ENCODE results near the gene ST3GAL3. TPM values are rescaled to one million over a fixed set of nuclear protein-coding genes. Genes with fewer than 3 reads are reported as not detected.

The ST3GAL3 gene
- polyA plus RNA-seq, 1 of the 3 experiments (the other 2 are of a cell fraction), result 20.6 TPM

DNA sequence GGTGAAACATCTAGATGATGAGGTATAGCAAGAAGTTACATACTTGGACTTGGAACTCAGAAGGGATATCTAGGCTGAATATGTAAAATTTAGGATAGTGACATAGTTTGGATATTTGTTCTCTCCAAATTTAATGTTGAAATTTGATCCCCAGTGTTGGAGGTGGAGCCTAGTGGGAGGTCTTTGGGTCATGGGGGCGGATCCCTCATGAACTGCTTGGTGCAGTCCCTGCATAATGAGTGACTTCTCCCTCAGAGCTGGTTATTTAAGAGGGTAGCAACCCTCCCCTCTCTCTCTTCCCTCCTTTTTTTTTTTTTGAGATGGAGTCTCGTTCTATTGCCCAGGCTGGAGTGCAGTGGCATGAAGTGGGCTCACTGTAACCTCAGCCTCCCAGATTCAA lies 15.5 kb downstream of the ST3GAL3 start:
- H3K9ac ChIP-seq, result no peak overlapping the region
- no peak overlapping the region for H3K4me3 ChIP-seq (ENCODE audit: low read depth in 2 of 2, low read length in 1 of 2)
- H3F3A ChIP-seq (replicated peaks; ENCODE audit: insufficient read depth), result peaks cover 12% of the 10 kb centered on the region
- TF ChIP-seq MEF2A (IDR thresholded peaks at IDR 0.05; ENCODE audit: borderline replicate concordance, low read depth) (no peak), TAF1 (IDR thresholded peaks at IDR 0.05; ENCODE audit: borderline replicate concordance, low read depth, low read length) (no peak), YY1 (IDR thresholded peaks at IDR 0.05; ENCODE audit: low read depth) (no peak), SIN3A (IDR thresholded peaks at IDR 0.05; ENCODE audit: borderline replicate concordance, low read depth, low read length) (no peak)
- no peaks in the 10 kb centered on the region for H3K9me3 ChIP-seq
- DNase-seq, result no peak
- peaks cover 80% of the 10 kb centered on the region for H3K79me2 ChIP-seq (ENCODE audit: insufficient read depth)
- no peak overlapping the region for H3K4me2 ChIP-seq
- WGBS (ENCODE audit: low lambda C conversion rate), result 100% methylated on average over 2 of the region's 2 CpGs
- no peaks in the 10 kb centered on the region for H4K20me1 ChIP-seq (ENCODE audit: insufficient read depth)
- no peaks in the 10 kb centered on the region for H3K36me3 ChIP-seq (replicated peaks in 1 of 2; ENCODE audit: control insufficient read depth in 1 of 2, insufficient read depth in 2 of 2, low read length in 1 of 2)
- H3K27me3 ChIP-seq (ENCODE audit: insufficient read depth), result no peaks in the 10 kb centered on the region
- ChIA-PET CTCF (interaction anchor here (2.1 kb wide), 1 partner anchor 212 kb away, joined by 4 read pairs; no protein-coding TSS in a partner anchor), POLR2A (no interaction called here)
- no peak overlapping the region for H2AFZ ChIP-seq (ENCODE audit: low read depth)
- H3K27ac ChIP-seq (ENCODE audit: low read depth in 2 of 2, low read length in 1 of 2), result no peak overlapping the region
- peaks cover 0 to 9% of the 10 kb centered on the region in 2 experiments; a peak in 1 of 4 replicates for H3K4me1 ChIP-seq (ENCODE audit: control insufficient read depth in 1 of 2, insufficient read depth in 2 of 2, low read depth in 1 of 2, low read length in 1 of 2)
- H3K9me2 ChIP-seq, result no peaks in the 10 kb centered on the region

DNA sequence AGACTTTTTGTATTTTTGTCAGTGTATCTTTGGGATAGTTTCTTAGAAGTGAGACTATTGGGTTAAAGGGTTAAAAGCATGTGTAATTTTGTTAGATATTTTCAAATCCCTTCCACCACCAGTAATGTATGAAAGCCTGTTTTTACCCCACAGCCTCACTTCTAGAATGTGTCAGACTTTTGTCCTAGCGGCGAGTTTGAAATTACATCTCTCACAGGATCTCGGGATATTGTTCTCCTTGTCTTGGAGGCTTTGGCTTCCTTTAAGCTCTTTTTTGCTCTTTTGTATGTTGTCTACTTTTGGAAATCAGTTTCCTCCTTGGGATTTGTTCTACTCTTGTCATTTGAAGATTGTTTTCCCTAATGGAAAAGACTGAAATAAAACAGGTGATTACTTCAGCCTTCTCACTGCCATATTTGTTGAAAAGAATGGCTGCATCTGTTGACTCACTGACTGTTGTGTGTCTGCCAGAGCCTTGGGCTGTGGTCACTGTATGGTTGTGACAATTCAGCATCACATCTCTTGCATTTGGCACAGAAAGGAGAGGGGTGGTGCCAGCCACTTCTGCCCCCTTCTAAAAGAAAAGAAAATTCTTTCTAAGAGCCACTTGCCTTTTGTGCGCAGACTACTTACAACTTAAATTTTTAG lies 22.6 kb downstream of the ST3GAL3 start:
- no peaks in the 10 kb centered on the region for H3K9me3 ChIP-seq
- ChIA-PET POLR2A (no interaction called here), CTCF (interaction anchor here (1.1 kb wide), 1 partner anchor 205 kb away, joined by 4 read pairs; no protein-coding TSS in a partner anchor)
- peaks cover 0 to 6% of the 10 kb centered on the region in 2 experiments; a peak in 1 of 4 replicates for H3K4me1 ChIP-seq (ENCODE audit: control insufficient read depth in 1 of 2, insufficient read depth in 2 of 2, low read depth in 1 of 2, low read length in 1 of 2)
- H2AFZ ChIP-seq (ENCODE audit: low read depth), result no peak overlapping the region
- no peaks in the 10 kb centered on the region for H4K20me1 ChIP-seq (ENCODE audit: insufficient read depth)
- no peaks in the 10 kb centered on the region for H3K27me3 ChIP-seq (ENCODE audit: insufficient read depth)
- no peak overlapping the region for H3K4me3 ChIP-seq (ENCODE audit: low read depth in 2 of 2, low read length in 1 of 2)
- H3K36me3 ChIP-seq (replicated peaks in 1 of 2; ENCODE audit: control insufficient read depth in 1 of 2, insufficient read depth in 2 of 2, low read length in 1 of 2), result no peaks in the 10 kb centered on the region
- H3K79me2 ChIP-seq (ENCODE audit: insufficient read depth), result peaks cover 83% of the 10 kb centered on the region
- no peak for DNase-seq
- no peak overlapping the region for H3K9ac ChIP-seq
- no peaks in the 10 kb centered on the region for H3K9me2 ChIP-seq
- no peak overlapping the region for H3K4me2 ChIP-seq
- H3K27ac ChIP-seq (ENCODE audit: low read depth in 2 of 2, low read length in 1 of 2), result no peak overlapping the region
- no peaks in the 10 kb centered on the region for H3F3A ChIP-seq (replicated peaks; ENCODE audit: insufficient read depth)
- 99% methylated on average over 4 of the region's 4 CpGs for WGBS (ENCODE audit: low lambda C conversion rate)
- TF ChIP-seq SIN3A (IDR thresholded peaks at IDR 0.05; ENCODE audit: borderline replicate concordance, low read depth, low read length), result no peak
- TF ChIP-seq, protein P1, sequence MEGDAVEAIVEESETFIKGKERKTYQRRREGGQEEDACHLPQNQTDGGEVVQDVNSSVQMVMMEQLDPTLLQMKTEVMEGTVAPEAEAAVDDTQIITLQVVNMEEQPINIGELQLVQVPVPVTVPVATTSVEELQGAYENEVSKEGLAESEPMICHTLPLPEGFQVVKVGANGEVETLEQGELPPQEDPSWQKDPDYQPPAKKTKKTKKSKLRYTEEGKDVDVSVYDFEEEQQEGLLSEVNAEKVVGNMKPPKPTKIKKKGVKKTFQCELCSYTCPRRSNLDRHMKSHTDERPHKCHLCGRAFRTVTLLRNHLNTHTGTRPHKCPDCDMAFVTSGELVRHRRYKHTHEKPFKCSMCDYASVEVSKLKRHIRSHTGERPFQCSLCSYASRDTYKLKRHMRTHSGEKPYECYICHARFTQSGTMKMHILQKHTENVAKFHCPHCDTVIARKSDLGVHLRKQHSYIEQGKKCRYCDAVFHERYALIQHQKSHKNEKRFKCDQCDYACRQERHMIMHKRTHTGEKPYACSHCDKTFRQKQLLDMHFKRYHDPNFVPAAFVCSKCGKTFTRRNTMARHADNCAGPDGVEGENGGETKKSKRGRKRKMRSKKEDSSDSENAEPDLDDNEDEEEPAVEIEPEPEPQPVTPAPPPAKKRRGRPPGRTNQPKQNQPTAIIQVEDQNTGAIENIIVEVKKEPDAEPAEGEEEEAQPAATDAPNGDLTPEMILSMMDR (IDR thresholded peaks at IDR 0.05), result no peak
- TF ChIP-seq, protein P2, sequence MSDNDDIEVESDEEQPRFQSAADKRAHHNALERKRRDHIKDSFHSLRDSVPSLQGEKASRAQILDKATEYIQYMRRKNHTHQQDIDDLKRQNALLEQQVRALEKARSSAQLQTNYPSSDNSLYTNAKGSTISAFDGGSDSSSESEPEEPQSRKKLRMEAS (IDR thresholded peaks at IDR 0.05; ENCODE audit: low read depth), result no peak
- TF ChIP-seq GABPA (IDR thresholded peaks at IDR 0.05; ENCODE audit: low read depth), result no peak
- no peak for TF ChIP-seq RFX5 (IDR thresholded peaks at IDR 0.05; ENCODE audit: low read length)
- TF ChIP-seq, protein P3, sequence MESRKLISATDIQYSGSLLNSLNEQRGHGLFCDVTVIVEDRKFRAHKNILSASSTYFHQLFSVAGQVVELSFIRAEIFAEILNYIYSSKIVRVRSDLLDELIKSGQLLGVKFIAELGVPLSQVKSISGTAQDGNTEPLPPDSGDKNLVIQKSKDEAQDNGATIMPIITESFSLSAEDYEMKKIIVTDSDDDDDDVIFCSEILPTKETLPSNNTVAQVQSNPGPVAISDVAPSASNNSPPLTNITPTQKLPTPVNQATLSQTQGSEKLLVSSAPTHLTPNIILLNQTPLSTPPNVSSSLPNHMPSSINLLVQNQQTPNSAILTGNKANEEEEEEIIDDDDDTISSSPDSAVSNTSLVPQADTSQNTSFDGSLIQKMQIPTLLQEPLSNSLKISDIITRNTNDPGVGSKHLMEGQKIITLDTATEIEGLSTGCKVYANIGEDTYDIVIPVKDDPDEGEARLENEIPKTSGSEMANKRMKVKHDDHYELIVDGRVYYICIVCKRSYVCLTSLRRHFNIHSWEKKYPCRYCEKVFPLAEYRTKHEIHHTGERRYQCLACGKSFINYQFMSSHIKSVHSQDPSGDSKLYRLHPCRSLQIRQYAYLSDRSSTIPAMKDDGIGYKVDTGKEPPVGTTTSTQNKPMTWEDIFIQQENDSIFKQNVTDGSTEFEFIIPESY (IDR thresholded peaks at IDR 0.05; ENCODE audit: borderline replicate concordance, low read depth), result no peak
- TF ChIP-seq, protein P4, sequence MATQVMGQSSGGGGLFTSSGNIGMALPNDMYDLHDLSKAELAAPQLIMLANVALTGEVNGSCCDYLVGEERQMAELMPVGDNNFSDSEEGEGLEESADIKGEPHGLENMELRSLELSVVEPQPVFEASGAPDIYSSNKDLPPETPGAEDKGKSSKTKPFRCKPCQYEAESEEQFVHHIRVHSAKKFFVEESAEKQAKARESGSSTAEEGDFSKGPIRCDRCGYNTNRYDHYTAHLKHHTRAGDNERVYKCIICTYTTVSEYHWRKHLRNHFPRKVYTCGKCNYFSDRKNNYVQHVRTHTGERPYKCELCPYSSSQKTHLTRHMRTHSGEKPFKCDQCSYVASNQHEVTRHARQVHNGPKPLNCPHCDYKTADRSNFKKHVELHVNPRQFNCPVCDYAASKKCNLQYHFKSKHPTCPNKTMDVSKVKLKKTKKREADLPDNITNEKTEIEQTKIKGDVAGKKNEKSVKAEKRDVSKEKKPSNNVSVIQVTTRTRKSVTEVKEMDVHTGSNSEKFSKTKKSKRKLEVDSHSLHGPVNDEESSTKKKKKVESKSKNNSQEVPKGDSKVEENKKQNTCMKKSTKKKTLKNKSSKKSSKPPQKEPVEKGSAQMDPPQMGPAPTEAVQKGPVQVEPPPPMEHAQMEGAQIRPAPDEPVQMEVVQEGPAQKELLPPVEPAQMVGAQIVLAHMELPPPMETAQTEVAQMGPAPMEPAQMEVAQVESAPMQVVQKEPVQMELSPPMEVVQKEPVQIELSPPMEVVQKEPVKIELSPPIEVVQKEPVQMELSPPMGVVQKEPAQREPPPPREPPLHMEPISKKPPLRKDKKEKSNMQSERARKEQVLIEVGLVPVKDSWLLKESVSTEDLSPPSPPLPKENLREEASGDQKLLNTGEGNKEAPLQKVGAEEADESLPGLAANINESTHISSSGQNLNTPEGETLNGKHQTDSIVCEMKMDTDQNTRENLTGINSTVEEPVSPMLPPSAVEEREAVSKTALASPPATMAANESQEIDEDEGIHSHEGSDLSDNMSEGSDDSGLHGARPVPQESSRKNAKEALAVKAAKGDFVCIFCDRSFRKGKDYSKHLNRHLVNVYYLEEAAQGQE (IDR thresholded peaks at IDR 0.05; ENCODE audit: low read depth, low read length), result no peak
- TF ChIP-seq, protein P5, sequence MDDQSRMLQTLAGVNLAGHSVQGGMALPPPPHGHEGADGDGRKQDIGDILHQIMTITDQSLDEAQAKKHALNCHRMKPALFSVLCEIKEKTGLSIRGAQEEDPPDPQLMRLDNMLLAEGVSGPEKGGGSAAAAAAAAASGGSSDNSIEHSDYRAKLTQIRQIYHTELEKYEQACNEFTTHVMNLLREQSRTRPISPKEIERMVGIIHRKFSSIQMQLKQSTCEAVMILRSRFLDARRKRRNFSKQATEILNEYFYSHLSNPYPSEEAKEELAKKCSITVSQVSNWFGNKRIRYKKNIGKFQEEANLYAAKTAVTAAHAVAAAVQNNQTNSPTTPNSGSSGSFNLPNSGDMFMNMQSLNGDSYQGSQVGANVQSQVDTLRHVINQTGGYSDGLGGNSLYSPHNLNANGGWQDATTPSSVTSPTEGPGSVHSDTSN (IDR thresholded peaks at IDR 0.05), result no peak
- no peak for TF ChIP-seq TEAD4 (IDR thresholded peaks at IDR 0.05; ENCODE audit: borderline replicate concordance, insufficient read depth)
- TF ChIP-seq, protein P6, sequence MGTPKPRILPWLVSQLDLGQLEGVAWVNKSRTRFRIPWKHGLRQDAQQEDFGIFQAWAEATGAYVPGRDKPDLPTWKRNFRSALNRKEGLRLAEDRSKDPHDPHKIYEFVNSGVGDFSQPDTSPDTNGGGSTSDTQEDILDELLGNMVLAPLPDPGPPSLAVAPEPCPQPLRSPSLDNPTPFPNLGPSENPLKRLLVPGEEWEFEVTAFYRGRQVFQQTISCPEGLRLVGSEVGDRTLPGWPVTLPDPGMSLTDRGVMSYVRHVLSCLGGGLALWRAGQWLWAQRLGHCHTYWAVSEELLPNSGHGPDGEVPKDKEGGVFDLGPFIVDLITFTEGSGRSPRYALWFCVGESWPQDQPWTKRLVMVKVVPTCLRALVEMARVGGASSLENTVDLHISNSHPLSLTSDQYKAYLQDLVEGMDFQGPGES (IDR thresholded peaks at IDR 0.05; ENCODE audit: low read depth, low read length), result no peak
- TF ChIP-seq MEF2A (IDR thresholded peaks at IDR 0.05; ENCODE audit: borderline replicate concordance, low read depth), result no peak
- TF ChIP-seq MXI1 (IDR thresholded peaks at IDR 0.05; ENCODE audit: low read depth, low read length), result no peak
- TF ChIP-seq RAD21 (IDR thresholded peaks at IDR 0.05; ENCODE audit: low read length), result no peak
- no peak for TF ChIP-seq TCF12 (IDR thresholded peaks at IDR 0.05)

All from SK-N-SH (cell line).